ENCODE results near the gene AGR2.
A peak's percentile ranks its signal among the peaks of the same experiment; 100 is the strongest.

- TF ChIP-seq CTCF (IDR thresholded peaks at IDR 0.05) (no peak), POLR2A (IDR thresholded peaks at IDR 0.05) (no peak), EP300 (IDR thresholded peaks at IDR 0.05) (no peak), POLR2AphosphoS5 (IDR thresholded peaks at IDR 0.05) (peak in 2 of 3 donors; percentile 37 to 82)
These were observed 17.2 kb upstream of the AGR2 start for GRCh38 chr7:16822029-16822428.

Data from stomach (tissue), 4 donors.